GM12878 (cell line): ENCODE results near the gene EXOC7. TPM values are rescaled to one million over a fixed set of nuclear protein-coding genes. Genes with fewer than 3 reads are reported as not detected.

ENCODE experiments used
- ATAC-seq: fragments of 200-7000 bp; cut with Tn5 transposase; 3 replicates; pipeline ENCODE4 v1.9.1; 2020; ENCODE audit warnings: mild to moderate bottlenecking, moderate library complexity
- BruUV-seq: library from RNA; stranded (reverse); fragments of 400-500 nt; replicated peaks from 2 replicates; lab custom pipeline; 2021; lab: Mats Ljungman, UMichigan
- CTCF ChIA-PET: fragments of 300-600 bp; sonication (Branson Sonifier 250); formaldehyde crosslinking; extraction: SDS; loops from one replicate; lab custom pipeline; 2021; ENCODE audit warnings: inconsistent platforms; lab: Yijun Ruan, JAX
- POLR2A ChIA-PET: fragments of 350-600 bp; formaldehyde crosslinking; extraction: SDS; loops from one replicate; lab custom pipeline; 2021; ENCODE audit warnings: inconsistent platforms; lab: Charles Lee
- RAD21 ChIA-PET: fragments of 300-600 bp; sonication (Branson Sonifier 250); formaldehyde crosslinking; loops from one replicate; lab custom pipeline; 2023; ENCODE audit warnings: antibody characterized with exemption; ENCODE audit not compliant: unreplicated experiment; lab: Charles Lee
- SMC1A ChIA-PET: fragments of 300-600 bp; sonication (Branson Sonifier 250); formaldehyde crosslinking; loops from one replicate; lab custom pipeline; 2023; ENCODE audit not compliant: unreplicated experiment, uncharacterized antibody; lab: Charles Lee
- DNase-seq: peaks from one replicate; pipeline ENCODE4 v3.0.0-alpha.2; 2011; ENCODE audit warnings: low read depth, low spot score
- FAIRE-seq: peaks from 3 replicates; lab custom pipeline; 2011; peaks lifted over from hg19 to GRCh38; lab: Jason Lieb, UNC
- H2AFZ ChIP-seq: 2 replicates; pipeline ENCODE4 v1.6.0; 2011; ENCODE audit warnings: low read depth, low read length, control low read depth; ENCODE audit not compliant: control insufficient read depth
- H3K27ac ChIP-seq: 2 replicates; pipeline ENCODE4 v1.5.1; 2011; ENCODE audit warnings: control low read depth; ENCODE audit not compliant: control insufficient read depth, insufficient read depth
- H3K27me3 ChIP-seq, 2 experiments: replicated peaks in 1 of 2; 2 replicates each; pipeline versions ENCODE4 v1.6.0 to v1.6.1; 2011; ENCODE audit warnings: low read length in 1 of 2; ENCODE audit not compliant: control insufficient read depth in 2 of 2, insufficient read depth in 2 of 2
- H3K36me3 ChIP-seq, 2 experiments: 2 replicates each; pipeline ENCODE4 v1.5.1; 2011; ENCODE audit warnings: low read length in 1 of 2; ENCODE audit not compliant: control insufficient read depth in 2 of 2, insufficient read depth in 2 of 2
- H3K4me1 ChIP-seq: 2 replicates; pipeline ENCODE4 v1.6.1; 2011; ENCODE audit warnings: mild to moderate bottlenecking, low read length, moderate library complexity, mixed read lengths; ENCODE audit not compliant: control insufficient read depth, insufficient read depth
- H3K4me2 ChIP-seq: 2 replicates; pipeline ENCODE4 v1.6.0; 2011; ENCODE audit warnings: control low read depth; ENCODE audit not compliant: control insufficient read depth, insufficient read depth
- H3K4me3 ChIP-seq: fragments of 200-600 bp; sonication (generic); 2 replicates; pipeline ENCODE4 v1.5.1; 2016
- H3K79me2 ChIP-seq: 2 replicates; pipeline ENCODE4 v1.6.0; 2011; ENCODE audit warnings: low read length; ENCODE audit not compliant: control insufficient read depth, insufficient read depth
- H3K9ac ChIP-seq: 2 replicates; pipeline ENCODE4 v1.8.0; 2011; ENCODE audit warnings: low read length, control low read depth, mixed read lengths; ENCODE audit not compliant: control insufficient read depth, insufficient read depth
- H3K9me3 ChIP-seq: replicated peaks from 3 replicates; pipeline ENCODE4 v1.5.1; 2011; ENCODE audit warnings: mild to moderate bottlenecking, low read length; ENCODE audit not compliant: control insufficient read depth, insufficient read depth
- H4K20me1 ChIP-seq: 2 replicates; pipeline ENCODE4 v1.6.0; 2011; ENCODE audit not compliant: control insufficient read depth, insufficient read depth
- BMI1 ChIP-seq: fragments of 450-650 bp; IDR thresholded peaks from 2 replicates; pipeline ENCODE4 v1.6.1; 2016; ENCODE audit warnings: mild to moderate bottlenecking, moderate library complexity, borderline replicate concordance
- CHD2 ChIP-seq: IDR thresholded peaks from 2 replicates; pipeline ENCODE4 v1.6.1; 2011; ENCODE audit warnings: low read depth, low read length, improper control_type of control experiment, borderline replicate concordance
- EGR1 ChIP-seq, 2 experiments: IDR thresholded peaks; 1 replicate in 1 of 2; 2 replicates in 1 of 2; pipeline ENCODE4 v1.6.1; 2011 to 2012; ENCODE audit warnings: low read depth in 2 of 2, low read length in 2 of 2, borderline replicate concordance in 1 of 2, mild to moderate bottlenecking in 1 of 2, moderate library complexity in 1 of 2
- FOXK2 ChIP-seq: fragments of 450-650 bp; IDR thresholded peaks from 2 replicates; pipeline ENCODE4 v1.6.1; 2017; ENCODE audit warnings: mild to moderate bottlenecking, moderate library complexity
- NR2F1 ChIP-seq: fragments of 450-650 bp; conservative IDR thresholded peaks from 2 replicates; pipeline ENCODE4 v1.6.1; 2017; ENCODE audit warnings: mild to moderate bottlenecking
- RAD21 ChIP-seq: IDR thresholded peaks from 2 replicates; pipeline ENCODE4 v1.6.1; 2011; ENCODE audit warnings: mild to moderate bottlenecking, low read depth, low read length, moderate library complexity; ENCODE audit not compliant: insufficient read depth
- SIN3A ChIP-seq: IDR thresholded peaks from 2 replicates; pipeline ENCODE4 v1.6.1; 2012; ENCODE audit warnings: low read depth, low read length, improper control_type of control experiment
- SIX5 ChIP-seq: IDR thresholded peaks from 2 replicates; pipeline ENCODE4 v1.6.1; 2011; ENCODE audit warnings: mild to moderate bottlenecking, low read depth, low read length, moderate library complexity; ENCODE audit not compliant: severe bottlenecking
- WGBS: methylation state at CpG from one replicate; pipeline ENCODE4 v1.1.6; 2016; ENCODE audit warnings: low lambda C conversion rate; ENCODE audit not compliant: insufficient replicate concordance, insufficient coverage; ENCODE audit errors: missing lambda C conversion rate; 5-methylcytosine and 5-hydroxymethylcytosine counted together
- in situ Hi-C: fragments of 300-500 bp; cut with MboI; formaldehyde crosslinking; loops from 9 replicates; pipeline ENCODE4 v1.14.3; 2018; ENCODE audit warnings: mixed read lengths
- intact Hi-C: fragments of 100-400 bp; cut with micrococcal nuclease; formaldehyde crosslinking; loops from one replicate; pipeline ENCODE4 v1.14.2; 2022; ENCODE audit not compliant: unreplicated experiment
- polyA plus RNA-seq, 11 experiments: library from polyadenylated mRNA; depleted of rRNA in 4 of 11; unstranded in 6 of 11; stranded (reverse) in 5 of 11; fragments of >200 nt; fragmentation: Nextera tagmentation in 4 of 11; fragmentation: Illumina TruSeq in 1 of 11; extraction: Ambion mirVana in 4 of 11; extraction: Trizol in 1 of 11; gene quantifications; 1 replicate in 1 of 11; 2 replicates in 10 of 11; pipeline versions ENCODE4 v1.2.1 to v1.2.3, GENCODE V29; 2011 to 2016; ENCODE audit warnings: inconsistent platforms in 2 of 11, missing spikeins in 2 of 11, low read depth in 1 of 11
- total RNA-seq, 4 experiments: library from RNA; depleted of rRNA in 3 of 4; stranded (reverse); fragments of >200 nt in 3 of 4; fragmentation: Illumina TruSeq in 1 of 4; extraction: Trizol in 1 of 4; gene quantifications; 2 replicates each; pipeline versions ENCODE4 v1.2.1 to v1.2.3, GENCODE V29; 2013 to 2021
- TF ChIP-seq, protein P1 (sequence below): fragments of 450-650 bp; IDR thresholded peaks from 2 replicates; pipeline ENCODE4 v1.6.1; 2017; ENCODE audit warnings: mild to moderate bottlenecking, low read depth, inconsistent platforms; ENCODE audit not compliant: poor library complexity, severe bottlenecking
- TF ChIP-seq, protein P2 (sequence below): fragments of 450-650 bp; conservative IDR thresholded peaks from 2 replicates; pipeline ENCODE4 v1.6.1; 2017; ENCODE audit warnings: mild to moderate bottlenecking, moderate library complexity
- TF ChIP-seq, protein P3 (sequence below): fragments of 450-650 bp; IDR thresholded peaks from 2 replicates; pipeline ENCODE4 v1.6.1; 2017; ENCODE audit warnings: mild to moderate bottlenecking, moderate library complexity

The EXOC7 gene
- total and polyA plus RNA-seq, 10 of the 15 experiments (the other 5 are each of a cell fraction or from before 2014, with no cell fraction given), result 18.8 to 71.3 (median 48.2) TPM

GRCh38 chr17:76145231-76146052, 41.9 kb upstream of the EXOC7 start (continued):
- no peak for TF ChIP-seq BMI1
- no peak for TF ChIP-seq SIN3A
- no peak for TF ChIP-seq CHD2
- TF ChIP-seq, protein P1, sequence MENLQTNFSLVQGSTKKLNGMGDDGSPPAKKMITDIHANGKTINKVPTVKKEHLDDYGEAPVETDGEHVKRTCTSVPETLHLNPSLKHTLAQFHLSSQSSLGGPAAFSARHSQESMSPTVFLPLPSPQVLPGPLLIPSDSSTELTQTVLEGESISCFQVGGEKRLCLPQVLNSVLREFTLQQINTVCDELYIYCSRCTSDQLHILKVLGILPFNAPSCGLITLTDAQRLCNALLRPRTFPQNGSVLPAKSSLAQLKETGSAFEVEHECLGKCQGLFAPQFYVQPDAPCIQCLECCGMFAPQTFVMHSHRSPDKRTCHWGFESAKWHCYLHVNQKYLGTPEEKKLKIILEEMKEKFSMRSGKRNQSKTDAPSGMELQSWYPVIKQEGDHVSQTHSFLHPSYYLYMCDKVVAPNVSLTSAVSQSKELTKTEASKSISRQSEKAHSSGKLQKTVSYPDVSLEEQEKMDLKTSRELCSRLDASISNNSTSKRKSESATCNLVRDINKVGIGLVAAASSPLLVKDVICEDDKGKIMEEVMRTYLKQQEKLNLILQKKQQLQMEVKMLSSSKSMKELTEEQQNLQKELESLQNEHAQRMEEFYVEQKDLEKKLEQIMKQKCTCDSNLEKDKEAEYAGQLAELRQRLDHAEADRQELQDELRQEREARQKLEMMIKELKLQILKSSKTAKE, result no peak
- TF ChIP-seq FOXK2, result no peak

- no peak for ATAC-seq
- Histone ChIP-seq H3K27me3 (peaks cover 5 to 11% of the 10 kb centered on the region in 2 experiments), H2AFZ (no peak overlapping the region), H3K27ac (no peak overlapping the region), H3K9ac (no peak overlapping the region), H3K9me3 (no peaks in the 10 kb centered on the region), H4K20me1 (no peaks in the 10 kb centered on the region), H3K4me3 (no peak overlapping the region), H3K4me2 (no peak overlapping the region), H3K36me3 (no peaks in the 10 kb centered on the region), H3K4me1 (peaks cover 31% of the 10 kb centered on the region), H3K79me2 (no peaks in the 10 kb centered on the region)
- ChIA-PET CTCF (interaction anchor here (0.7 to 2.0 kb wide), 4 partner anchors 9 to 78 kb away, joined by 3 to 7 read pairs (median 4); no protein-coding TSS in a partner anchor), SMC1A (interaction anchor here (1.9 to 2.7 kb wide), 3 partner anchors 9 to 37 kb away, joined by 4 to 9 read pairs (median 6); no protein-coding TSS in a partner anchor), POLR2A (interaction anchor here (0.6 to 0.9 kb wide), 2 partner anchors 26 to 204 kb away, joined by 3 read pairs; no protein-coding TSS in a partner anchor), RAD21 (interaction anchor here (1.2 kb wide), 1 partner anchor 137 kb away, joined by 3 read pairs; no protein-coding TSS in a partner anchor)
- no TSS peak for BruUV-seq
- intact Hi-C loops (no loop called here), in situ Hi-C loops (no loop called here)
- FAIRE-seq, result no peak
- DNase-seq, result no peak
- WGBS, result 83% methylated on average over 6 of the region's 6 CpGs
- TF ChIP-seq SIN3A (no peak), SIX5 (no peak), CHD2 (no peak), EGR1 (IDR thresholded peaks at IDR 0.05; ENCODE audit: borderline replicate concordance in 1 of 2, low read depth in 2 of 2, low read length in 2 of 2) (no peak), RAD21 (no peak), NR2F1 (no peak)
- TF ChIP-seq, protein P2, sequence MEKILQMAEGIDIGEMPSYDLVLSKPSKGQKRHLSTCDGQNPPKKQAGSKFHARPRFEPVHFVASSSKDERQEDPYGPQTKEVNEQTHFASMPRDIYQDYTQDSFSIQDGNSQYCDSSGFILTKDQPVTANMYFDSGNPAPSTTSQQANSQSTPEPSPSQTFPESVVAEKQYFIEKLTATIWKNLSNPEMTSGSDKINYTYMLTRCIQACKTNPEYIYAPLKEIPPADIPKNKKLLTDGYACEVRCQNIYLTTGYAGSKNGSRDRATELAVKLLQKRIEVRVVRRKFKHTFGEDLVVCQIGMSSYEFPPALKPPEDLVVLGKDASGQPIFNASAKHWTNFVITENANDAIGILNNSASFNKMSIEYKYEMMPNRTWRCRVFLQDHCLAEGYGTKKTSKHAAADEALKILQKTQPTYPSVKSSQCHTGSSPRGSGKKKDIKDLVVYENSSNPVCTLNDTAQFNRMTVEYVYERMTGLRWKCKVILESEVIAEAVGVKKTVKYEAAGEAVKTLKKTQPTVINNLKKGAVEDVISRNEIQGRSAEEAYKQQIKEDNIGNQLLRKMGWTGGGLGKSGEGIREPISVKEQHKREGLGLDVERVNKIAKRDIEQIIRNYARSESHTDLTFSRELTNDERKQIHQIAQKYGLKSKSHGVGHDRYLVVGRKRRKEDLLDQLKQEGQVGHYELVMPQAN, result no peak
- TF ChIP-seq, protein P3, sequence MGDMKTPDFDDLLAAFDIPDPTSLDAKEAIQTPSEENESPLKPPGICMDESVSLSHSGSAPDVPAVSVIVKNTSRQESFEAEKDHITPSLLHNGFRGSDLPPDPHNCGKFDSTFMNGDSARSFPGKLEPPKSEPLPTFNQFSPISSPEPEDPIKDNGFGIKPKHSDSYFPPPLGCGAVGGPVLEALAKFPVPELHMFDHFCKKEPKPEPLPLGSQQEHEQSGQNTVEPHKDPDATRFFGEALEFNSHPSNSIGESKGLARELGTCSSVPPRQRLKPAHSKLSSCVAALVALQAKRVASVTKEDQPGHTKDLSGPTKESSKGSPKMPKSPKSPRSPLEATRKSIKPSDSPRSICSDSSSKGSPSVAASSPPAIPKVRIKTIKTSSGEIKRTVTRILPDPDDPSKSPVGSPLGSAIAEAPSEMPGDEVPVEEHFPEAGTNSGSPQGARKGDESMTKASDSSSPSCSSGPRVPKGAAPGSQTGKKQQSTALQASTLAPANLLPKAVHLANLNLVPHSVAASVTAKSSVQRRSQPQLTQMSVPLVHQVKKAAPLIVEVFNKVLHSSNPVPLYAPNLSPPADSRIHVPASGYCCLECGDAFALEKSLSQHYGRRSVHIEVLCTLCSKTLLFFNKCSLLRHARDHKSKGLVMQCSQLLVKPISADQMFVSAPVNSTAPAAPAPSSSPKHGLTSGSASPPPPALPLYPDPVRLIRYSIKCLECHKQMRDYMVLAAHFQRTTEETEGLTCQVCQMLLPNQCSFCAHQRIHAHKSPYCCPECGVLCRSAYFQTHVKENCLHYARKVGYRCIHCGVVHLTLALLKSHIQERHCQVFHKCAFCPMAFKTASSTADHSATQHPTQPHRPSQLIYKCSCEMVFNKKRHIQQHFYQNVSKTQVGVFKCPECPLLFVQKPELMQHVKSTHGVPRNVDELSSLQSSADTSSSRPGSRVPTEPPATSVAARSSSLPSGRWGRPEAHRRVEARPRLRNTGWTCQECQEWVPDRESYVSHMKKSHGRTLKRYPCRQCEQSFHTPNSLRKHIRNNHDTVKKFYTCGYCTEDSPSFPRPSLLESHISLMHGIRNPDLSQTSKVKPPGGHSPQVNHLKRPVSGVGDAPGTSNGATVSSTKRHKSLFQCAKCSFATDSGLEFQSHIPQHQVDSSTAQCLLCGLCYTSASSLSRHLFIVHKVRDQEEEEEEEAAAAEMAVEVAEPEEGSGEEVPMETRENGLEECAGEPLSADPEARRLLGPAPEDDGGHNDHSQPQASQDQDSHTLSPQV, result no peak
Measured at GRCh38 chr17:76142585-76143041, 39.0 kb upstream of the EXOC7 start.
